Measurements from ENCODE around the gene GET4.
"Not testable (repeated sequence)": the region's sequence is repeated elsewhere in the genome, so short reads cannot be mapped to it uniquely, and the experiment has no call there.

Gene GET4

GRCh38 chr7:845731-846130, 30.6 kb upstream of the GET4 start:
- no peak for DNase-seq

- not testable (repeated sequence) for DNase-seq
Measured at GRCh38 chr7:846958-847650, 29.2 kb upstream of the GET4 start.

- DNase-seq = not testable (repeated sequence)
Measured at GRCh38 chr7:847728-848127, 28.6 kb upstream of the GET4 start.

- DNase-seq = no peak
Measured at GRCh38 chr7:849145-849544, 27.2 kb upstream of the GET4 start.

GRCh38 chr7:849781-850180, 26.6 kb upstream of the GET4 start:
- no peak for DNase-seq

GRCh38 chr7:851204-851603, 25.1 kb upstream of the GET4 start:
- DNase-seq = no peak

GRCh38 chr7:853366-854117, 22.8 kb upstream of the GET4 start:
- no peak for DNase-seq

GRCh38 chr7:854118-854775, 22.1 kb upstream of the GET4 start:
- no peak for DNase-seq

GRCh38 chr7:855686-856369, 20.5 kb upstream of the GET4 start:
- no peak for DNase-seq

- DNase-seq = no peak
Measured at GRCh38 chr7:856444-857095, 19.8 kb upstream of the GET4 start.

GRCh38 chr7:857661-858060, 18.7 kb upstream of the GET4 start:
- DNase-seq = no peak

GRCh38 chr7:859359-860030, 16.9 kb upstream of the GET4 start:
- no peak for DNase-seq

- no peak for DNase-seq
Measured at GRCh38 chr7:860149-860548, 16.2 kb upstream of the GET4 start.

GRCh38 chr7:861222-861621, 15.1 kb upstream of the GET4 start:
- no peak for DNase-seq

- DNase-seq = no peak
Measured at GRCh38 chr7:862157-862556, 14.2 kb upstream of the GET4 start.

GRCh38 chr7:863106-863505, 13.2 kb upstream of the GET4 start:
- DNase-seq = no peak

GRCh38 chr7:865921-866320, 10.4 kb upstream of the GET4 start:
- DNase-seq = no peak

- no peak for DNase-seq
Measured at GRCh38 chr7:867001-867405, 9.4 kb upstream of the GET4 start.

GRCh38 chr7:867406-868188, 8.8 kb upstream of the GET4 start:
- DNase-seq = no peak

- DNase-seq = no peak
Measured at GRCh38 chr7:868189-868486, 8.2 kb upstream of the GET4 start.

GRCh38 chr7:869348-869747, 7.0 kb upstream of the GET4 start:
- DNase-seq = no peak

All from stimulated activated CD4-positive, alpha-beta T cell treated with anti-CD3 and anti-CD28 coated beads, Interleukin-2, amount 100 ng/mL, for 48 hours (primary cell).